ENCODE results near the gene DDHD1.

Gene DDHD1

DNA sequence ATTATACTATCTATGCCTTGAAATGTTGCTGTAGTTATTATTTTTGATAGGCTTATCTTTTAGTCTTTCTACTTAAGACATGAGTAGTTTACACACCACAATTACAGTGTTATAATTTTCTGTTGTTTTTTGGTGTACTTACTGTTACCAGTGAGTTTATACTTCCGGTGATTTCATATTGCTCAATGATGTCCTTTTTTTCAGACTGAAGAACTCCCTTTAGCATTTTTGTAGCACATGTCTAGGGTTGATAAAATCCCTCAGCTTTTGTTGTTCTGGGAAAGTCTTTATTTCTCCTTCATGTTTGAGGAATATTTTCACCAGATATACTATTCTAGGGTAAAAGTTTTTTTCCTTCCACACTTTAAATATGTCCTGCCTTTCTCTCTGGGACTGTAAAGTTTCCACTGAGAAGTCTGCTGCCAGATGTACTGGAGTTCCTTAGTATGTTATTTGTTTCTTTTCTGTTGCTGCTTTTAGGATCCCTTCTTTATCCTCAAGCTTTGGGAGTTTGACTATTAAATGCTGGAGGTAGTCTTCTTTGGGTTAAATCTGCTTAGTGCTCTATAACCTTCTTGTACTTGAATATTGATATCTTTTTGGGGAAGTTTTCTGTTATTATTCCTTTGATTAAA lies 160.8 kb downstream of the DDHD1 start:
- Histone ChIP-seq H3K4me3 (replicated peaks; ENCODE audit: low read depth, low read length) (no peak overlapping the region), H3K36me3 (ENCODE audit: control insufficient read depth, insufficient read depth, low read length) (no peaks in the 10 kb centered on the region), H3K27me3 (replicated peaks; ENCODE audit: control insufficient read depth, insufficient read depth, low read length) (no peaks in the 10 kb centered on the region)
- no peak for TF ChIP-seq CTCF (IDR thresholded peaks at IDR 0.05; ENCODE audit: insufficient read depth, low read length, poor library complexity, severe bottlenecking)
- DNase-seq (ENCODE audit: extremely low read depth, insufficient read length): no peak

GRCh38 chr14:52988139-52988538 lies 165.0 kb downstream of the DDHD1 start:
- TF ChIP-seq CTCF (IDR thresholded peaks at IDR 0.05; ENCODE audit: insufficient read depth, low read length, poor library complexity, severe bottlenecking): no peak

DNA sequence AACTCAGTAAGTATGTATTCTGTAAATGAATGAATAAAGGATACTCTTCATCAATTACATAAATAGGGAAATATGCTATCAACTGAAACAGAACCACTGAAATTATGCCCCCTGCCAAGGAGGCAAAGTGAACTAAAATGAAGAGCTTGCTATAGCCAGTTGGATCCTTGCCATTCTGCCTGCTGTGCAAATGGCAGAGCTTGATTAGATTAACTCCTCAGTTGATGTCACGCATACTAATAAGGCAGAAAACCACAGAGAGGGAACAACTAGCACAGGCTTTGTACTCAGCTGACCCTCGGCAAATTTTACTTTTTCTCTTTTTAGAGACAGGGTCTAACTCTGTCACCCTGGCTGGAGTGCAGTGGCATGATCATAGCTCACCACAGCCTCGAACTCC lies 165.6 kb downstream of the DDHD1 start:
- H3K4me3 ChIP-seq (replicated peaks; ENCODE audit: low read depth, low read length): no peak overlapping the region
- DNase-seq (ENCODE audit: extremely low read depth, insufficient read length): no peak
- no peaks in the 10 kb centered on the region; the same call in 1 of the 2 replicates for H3K27me3 ChIP-seq (replicated peaks; ENCODE audit: control insufficient read depth, insufficient read depth, low read length)
- no peak for TF ChIP-seq CTCF (IDR thresholded peaks at IDR 0.05; ENCODE audit: insufficient read depth, low read length, poor library complexity, severe bottlenecking)
- no peaks in the 10 kb centered on the region for H3K36me3 ChIP-seq (ENCODE audit: control insufficient read depth, insufficient read depth, low read length)

More at GRCh38 chr14:52988139-52988538, 165.0 kb downstream of the DDHD1 start:
- Histone ChIP-seq H3K27me3 (replicated peaks; ENCODE audit: control insufficient read depth, insufficient read depth, low read length) (no peaks in the 10 kb centered on the region; the same call in 1 of the 2 replicates), H3K4me3 (replicated peaks; ENCODE audit: low read depth, low read length) (no peak overlapping the region), H3K36me3 (ENCODE audit: control insufficient read depth, insufficient read depth, low read length) (no peaks in the 10 kb centered on the region)
- DNase-seq (ENCODE audit: extremely low read depth, insufficient read length): no peak

GRCh38 chr14:52987042-52987441 lies 166.1 kb downstream of the DDHD1 start:
- Histone ChIP-seq H3K36me3 (ENCODE audit: control insufficient read depth, insufficient read depth, low read length) (no peaks in the 10 kb centered on the region), H3K4me3 (replicated peaks; ENCODE audit: low read depth, low read length) (no peak overlapping the region), H3K27me3 (replicated peaks; ENCODE audit: control insufficient read depth, insufficient read depth, low read length) (no peaks in the 10 kb centered on the region; the same call in 1 of the 2 replicates)
- DNase-seq (ENCODE audit: extremely low read depth, insufficient read length): no peak
- no peak for TF ChIP-seq CTCF (IDR thresholded peaks at IDR 0.05; ENCODE audit: insufficient read depth, low read length, poor library complexity, severe bottlenecking)

Data from GM06990 (cell line).